ENCODE measurements around the gene ABHD8.

The ABHD8 gene

DNA sequence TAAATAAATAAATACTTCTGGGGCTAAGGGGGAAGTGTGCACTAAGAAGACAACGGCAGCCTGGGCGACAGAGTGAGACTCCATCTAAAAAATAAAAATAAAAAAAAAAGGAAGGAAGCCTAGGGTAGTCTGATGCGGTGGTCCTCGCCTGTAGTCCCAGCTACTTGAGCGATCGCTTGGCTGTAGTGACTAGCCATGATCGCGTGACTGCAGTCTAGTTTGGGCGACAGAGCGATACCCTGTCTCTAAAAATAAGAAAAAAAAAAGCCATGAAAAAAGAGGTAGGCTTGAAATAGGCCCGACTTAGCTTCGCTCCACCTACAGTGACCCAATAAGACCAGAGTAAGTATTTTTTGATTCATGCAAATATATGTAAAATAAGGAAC, 36.6 kb downstream of the ABHD8 start:
- Mint-ChIP-seq H3K27me3 (no peaks in the 10 kb centered on the region), H3K4me1 (peaks cover 40% of the 10 kb centered on the region), H3K27ac (peak overlapping the region; percentile 85), H3K9me3 (no peaks in the 10 kb centered on the region), H3K4me3 (peak overlapping the region; percentile 80), H3K36me3 (peaks cover 11% of the 10 kb centered on the region)
- no peak for DNase-seq
- CTCF ChIA-PET = interaction anchor here (0.8 to 2.2 kb wide), 5 partner anchors 9 to 120 kb away, joined by 3 to 8 read pairs (median 4); partner anchors contain the start of gene ANKLE1

DNA sequence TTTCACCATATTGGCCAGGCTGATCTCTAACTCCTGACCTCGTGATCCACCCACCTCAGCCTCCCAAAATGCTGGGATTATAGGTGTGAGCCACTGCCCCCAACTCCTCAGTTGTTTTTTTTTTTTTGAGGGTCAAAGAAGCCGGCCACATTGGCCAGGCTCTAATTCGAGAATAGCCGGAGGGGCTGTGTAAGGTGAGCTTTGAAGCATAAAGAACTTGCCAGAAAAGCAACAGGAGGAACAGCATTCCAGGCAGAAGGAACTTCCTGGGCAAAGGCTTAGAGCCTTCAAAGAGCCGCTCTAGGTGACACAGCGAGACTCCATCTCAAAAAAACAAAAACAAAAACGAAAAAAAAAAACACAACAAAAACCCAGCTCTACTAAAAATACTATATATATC, 37.2 kb downstream of the ABHD8 start:
- no peak overlapping the region for H3K27ac Mint-ChIP-seq
- no peak for DNase-seq
- no peak overlapping the region for H3K4me3 Mint-ChIP-seq
- H3K27me3 Mint-ChIP-seq = no peaks in the 10 kb centered on the region
- H3K36me3 Mint-ChIP-seq = peaks cover 6% of the 10 kb centered on the region
- CTCF ChIA-PET = interaction anchor here (0.7 to 1.2 kb wide), 2 partner anchors 11 to 120 kb away, joined by 3 to 5 read pairs; no protein-coding TSS in a partner anchor
- no peaks in the 10 kb centered on the region for H3K9me3 Mint-ChIP-seq
- H3K4me1 Mint-ChIP-seq = peaks cover 41% of the 10 kb centered on the region

DNA sequence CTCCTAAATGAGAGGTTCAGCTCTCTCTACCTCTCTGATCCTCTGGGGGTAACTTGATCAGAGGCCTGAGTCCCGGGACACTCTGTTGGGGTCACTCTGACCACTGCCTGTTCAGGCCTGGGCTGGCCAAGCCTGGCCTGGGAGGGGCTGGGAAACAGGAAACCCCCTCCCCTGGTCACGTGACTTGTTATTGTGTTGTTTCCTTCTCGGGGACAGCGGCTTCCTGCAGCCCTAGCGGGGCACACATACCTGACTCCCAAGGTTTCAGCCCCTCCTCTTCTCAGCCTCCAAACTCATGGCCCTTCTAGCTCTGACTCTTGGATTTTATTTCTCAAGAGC, 38.6 kb downstream of the ABHD8 start, which contains the start of gene USHBP1:
Gene USHBP1 (minus strand): TSS at position 105 of the 339 bp plus-strand sequence. CDS start 446 bp downstream, outside the sequence.
- H3K27me3 Mint-ChIP-seq = peaks cover 9% of the 10 kb centered on the region
- peaks cover 3% of the 10 kb centered on the region for H3K36me3 Mint-ChIP-seq
- peak; percentile 39 for DNase-seq
- H3K27ac Mint-ChIP-seq = peak within 1 kb of the TSS; percentile 84
- CTCF ChIA-PET = interaction anchor here (1.2 to 2.4 kb wide), 3 partner anchors 17 to 274 kb away, joined by 3 to 15 read pairs (median 4); partner anchors contain the start of gene ANKLE1
- H3K9me3 Mint-ChIP-seq = no peaks in the 10 kb centered on the region
- no peak within 1 kb of the TSS for H3K4me3 Mint-ChIP-seq
- peaks cover 42% of the 10 kb centered on the region for H3K4me1 Mint-ChIP-seq

DNA sequence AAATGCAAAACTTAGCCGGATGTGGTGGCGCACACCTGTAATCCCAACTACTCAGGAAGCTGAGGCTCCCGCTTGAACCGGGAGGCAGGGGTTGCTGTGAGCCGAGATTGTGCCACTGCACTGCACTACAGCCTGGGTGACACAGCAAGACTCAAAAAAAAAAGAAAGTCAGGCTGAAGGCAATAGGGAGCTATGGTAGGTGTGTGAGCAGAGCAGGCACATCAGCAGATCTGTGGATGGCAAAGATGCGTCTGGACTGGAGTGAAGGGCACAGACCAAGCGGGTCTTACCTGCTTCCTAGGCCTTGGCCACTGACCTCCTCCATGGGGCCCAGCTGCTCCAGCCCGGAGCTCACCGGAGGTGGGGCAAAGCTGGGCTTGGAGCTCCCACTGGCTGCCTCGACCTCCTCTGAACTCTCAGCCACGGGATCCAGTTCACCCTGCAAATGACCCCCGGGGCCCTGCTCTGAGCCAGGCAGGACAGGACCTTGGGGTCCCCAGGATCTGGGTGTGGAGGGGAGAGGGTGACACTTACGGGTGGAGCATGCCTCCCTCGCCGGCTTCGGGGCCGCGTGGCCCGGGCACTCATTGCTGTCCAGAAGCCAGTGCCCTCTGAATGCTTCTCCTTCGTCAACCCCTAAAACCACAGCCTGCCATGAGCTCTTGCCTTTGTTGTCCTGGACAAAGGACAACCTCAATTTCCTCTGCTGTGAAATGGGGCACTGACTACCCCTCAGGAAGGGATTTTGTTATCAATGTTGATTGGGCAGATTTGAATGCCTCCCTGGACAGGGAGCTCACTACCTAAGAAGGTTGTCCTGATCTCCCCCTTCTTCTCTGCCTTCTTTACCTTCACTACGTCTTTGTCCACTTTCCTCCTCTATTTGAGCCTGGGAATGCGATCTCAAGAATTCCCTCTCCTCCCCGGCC, 39.2 kb downstream of the ABHD8 start:
- Mint-ChIP-seq H3K36me3 (peaks cover 1% of the 10 kb centered on the region), H3K27me3 (peaks cover 14% of the 10 kb centered on the region), H3K27ac (peak overlapping the region; percentile 84), H3K9me3 (no peaks in the 10 kb centered on the region), H3K4me1 (peaks cover 40% of the 10 kb centered on the region), H3K4me3 (no peak overlapping the region)
- DNase-seq = no peak
- CTCF ChIA-PET = interaction anchor here (1.2 to 2.4 kb wide), 3 partner anchors 18 to 274 kb away, joined by 3 to 15 read pairs (median 4); partner anchors contain the start of gene ANKLE1

DNA sequence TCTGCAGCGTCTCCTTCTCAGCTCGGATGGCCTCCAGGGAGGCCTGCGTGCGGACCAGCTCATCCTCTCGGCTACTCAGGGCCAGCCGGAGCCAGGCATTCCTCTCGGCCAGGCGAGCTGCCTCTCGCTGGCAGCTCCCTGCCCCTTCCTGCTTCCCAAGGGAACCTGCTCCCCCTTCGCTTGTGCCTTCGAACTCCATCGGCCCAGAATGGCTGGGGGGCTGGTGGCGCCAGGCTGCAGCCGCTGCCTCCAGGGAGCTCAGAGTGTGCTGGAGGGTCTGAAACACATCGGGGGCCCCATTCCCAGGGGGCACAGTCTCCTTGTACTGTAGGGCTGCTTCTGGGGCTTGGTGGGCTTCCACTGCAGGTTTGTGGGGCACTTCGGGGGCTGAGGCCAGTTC, 40.7 kb downstream of the ABHD8 start:
- Mint-ChIP-seq H3K4me1 (peaks cover 28% of the 10 kb centered on the region), H3K36me3 (no peaks in the 10 kb centered on the region), H3K4me3 (no peak overlapping the region), H3K27me3 (peaks cover 14% of the 10 kb centered on the region), H3K9me3 (no peaks in the 10 kb centered on the region), H3K27ac (no peak overlapping the region)
- DNase-seq = no peak
- CTCF ChIA-PET = interaction anchor here (1.2 to 1.8 kb wide), 2 partner anchors 20 to 195 kb away, joined by 3 to 4 read pairs; no protein-coding TSS in a partner anchor

DNA sequence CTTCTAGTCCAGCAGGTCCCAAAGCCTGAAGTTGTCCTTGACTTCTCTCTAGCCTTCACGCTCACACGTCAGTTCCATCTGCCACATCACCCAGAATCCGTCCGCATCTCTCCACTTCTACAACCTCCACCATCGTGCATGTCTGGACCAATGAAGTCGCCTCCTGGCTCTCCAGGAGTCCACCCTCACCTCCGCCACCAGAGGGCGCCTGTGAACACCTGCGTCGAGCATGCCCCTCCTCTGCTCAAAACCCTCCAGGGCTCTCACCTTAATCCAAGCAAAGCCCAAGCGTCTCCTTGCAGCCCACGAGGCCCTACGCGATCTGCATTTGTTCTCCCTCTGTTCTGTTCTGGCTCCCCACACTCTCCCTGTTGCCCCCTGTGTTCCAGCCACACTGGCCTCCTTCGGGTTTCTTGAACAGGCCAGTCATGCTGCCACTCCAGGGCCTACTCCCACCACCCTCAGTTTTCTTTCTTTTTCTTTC, 42.3 kb downstream of the ABHD8 start:
- Mint-ChIP-seq H3K36me3 (no peaks in the 10 kb centered on the region), H3K4me1 (peaks cover 21% of the 10 kb centered on the region), H3K27me3 (peaks cover 14% of the 10 kb centered on the region), H3K4me3 (no peak overlapping the region), H3K9me3 (no peaks in the 10 kb centered on the region), H3K27ac (peak overlapping the region; percentile 5)
- DNase-seq = peak; percentile 93
- CTCF ChIA-PET = interaction anchor here (0.6 to 1.8 kb wide), 13 partner anchors 12 to 205 kb away, joined by 3 to 12 read pairs (median 4); partner anchors contain the start of gene ANKLE1

DNA sequence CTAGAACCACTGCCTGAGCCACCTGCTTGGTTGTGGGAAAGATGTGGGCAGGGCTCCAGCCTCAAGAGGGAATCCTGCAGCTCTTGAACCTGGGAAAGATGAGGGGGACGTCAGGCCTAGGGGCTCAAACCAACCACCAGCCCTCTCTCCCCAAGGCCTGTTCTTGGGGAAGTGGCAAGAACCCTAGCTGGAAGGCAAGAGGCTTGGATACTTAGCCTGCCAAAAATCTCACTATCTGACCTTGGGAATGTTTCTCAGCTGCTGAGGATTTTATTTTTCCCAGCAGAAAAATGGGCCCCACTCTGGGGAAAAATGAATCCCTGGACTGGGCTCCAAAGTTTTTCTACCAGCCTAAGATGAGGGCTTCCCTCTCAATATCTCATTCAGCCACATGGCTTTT, 43.3 kb downstream of the ABHD8 start:
- H3K4me3 Mint-ChIP-seq = no peak overlapping the region
- CTCF ChIA-PET = interaction anchor here (0.7 to 1.8 kb wide), 11 partner anchors 11 to 206 kb away, joined by 3 to 12 read pairs (median 4); partner anchors contain the start of gene ANKLE1
- DNase-seq = no peak
- H3K36me3 Mint-ChIP-seq = no peaks in the 10 kb centered on the region
- H3K4me1 Mint-ChIP-seq = peaks cover 17% of the 10 kb centered on the region
- H3K27me3 Mint-ChIP-seq = peaks cover 21% of the 10 kb centered on the region
- no peaks in the 10 kb centered on the region for H3K9me3 Mint-ChIP-seq
- no peak overlapping the region for H3K27ac Mint-ChIP-seq

DNA sequence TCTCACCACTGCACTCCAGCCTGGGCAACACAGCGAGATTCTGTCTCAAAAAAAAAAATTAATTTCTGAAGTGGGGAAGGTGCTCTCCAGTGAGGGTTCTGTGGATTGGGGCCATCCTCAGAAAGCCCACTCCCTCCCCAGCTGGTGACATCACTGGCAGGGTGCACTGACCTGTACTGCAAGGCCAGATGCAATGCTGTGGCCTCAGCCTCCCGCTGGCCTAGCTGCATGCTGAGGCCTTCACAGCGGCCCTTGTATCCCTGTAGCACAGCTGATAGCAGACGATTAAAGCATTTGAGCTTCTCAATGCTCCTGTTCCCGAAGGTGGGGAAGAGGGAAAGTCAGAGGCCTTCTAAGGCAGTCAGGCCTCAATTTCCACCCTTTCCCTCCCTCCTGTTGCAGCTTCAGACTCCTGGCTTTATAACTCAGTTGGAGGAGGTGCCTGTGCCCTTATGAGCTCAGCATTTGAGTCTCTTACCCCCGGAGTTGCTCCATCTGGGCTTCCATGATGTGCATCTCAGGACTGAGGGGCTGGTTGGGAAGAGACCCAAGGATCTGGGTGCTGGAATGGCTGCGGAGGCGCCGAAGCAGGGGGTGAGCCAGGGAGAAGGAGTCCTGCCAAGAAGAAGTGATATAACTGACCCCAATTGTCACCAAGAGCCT, 44.0 kb downstream of the ABHD8 start:
- H3K4me1 Mint-ChIP-seq = peaks cover 10% of the 10 kb centered on the region
- H3K4me3 Mint-ChIP-seq = no peak overlapping the region
- H3K9me3 Mint-ChIP-seq = no peaks in the 10 kb centered on the region
- no peak overlapping the region for H3K27ac Mint-ChIP-seq
- H3K27me3 Mint-ChIP-seq = peaks cover 21% of the 10 kb centered on the region
- CTCF ChIA-PET = interaction anchor here (1.1 to 1.6 kb wide), 3 partner anchors 16 to 191 kb away, joined by 3 to 10 read pairs (median 4); partner anchors contain the start of gene ANKLE1
- no peaks in the 10 kb centered on the region for H3K36me3 Mint-ChIP-seq
- DNase-seq = no peak

DNA sequence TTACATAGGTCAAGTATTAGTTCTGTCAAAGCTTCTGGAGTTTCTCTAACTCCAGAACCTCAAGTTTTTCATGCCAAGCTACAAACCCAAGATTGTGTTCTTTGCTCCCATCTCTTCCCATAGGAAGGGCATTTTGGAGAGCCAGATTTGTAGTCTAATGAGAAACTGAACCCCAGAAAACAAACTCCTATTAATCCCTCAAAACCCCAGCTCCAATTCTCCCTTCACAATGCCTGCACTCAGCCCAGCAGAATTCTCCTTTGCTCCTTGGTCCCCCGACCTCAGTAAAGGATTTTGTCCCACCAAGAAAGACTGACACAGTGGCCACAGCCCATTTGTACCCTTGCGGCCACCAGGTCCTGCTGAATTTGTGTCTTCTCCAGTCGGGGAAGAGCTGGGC, 47.1 kb downstream of the ABHD8 start:
- Mint-ChIP-seq H3K27ac (no peak overlapping the region), H3K4me1 (peaks cover 5% of the 10 kb centered on the region), H3K4me3 (no peak overlapping the region), H3K9me3 (no peaks in the 10 kb centered on the region), H3K27me3 (peaks cover 26% of the 10 kb centered on the region), H3K36me3 (no peaks in the 10 kb centered on the region)
- CTCF ChIA-PET = interaction anchor here (0.7 to 1.3 kb wide), 3 partner anchors 21 to 130 kb away, joined by 3 read pairs; no protein-coding TSS in a partner anchor
- DNase-seq = no peak

DNA sequence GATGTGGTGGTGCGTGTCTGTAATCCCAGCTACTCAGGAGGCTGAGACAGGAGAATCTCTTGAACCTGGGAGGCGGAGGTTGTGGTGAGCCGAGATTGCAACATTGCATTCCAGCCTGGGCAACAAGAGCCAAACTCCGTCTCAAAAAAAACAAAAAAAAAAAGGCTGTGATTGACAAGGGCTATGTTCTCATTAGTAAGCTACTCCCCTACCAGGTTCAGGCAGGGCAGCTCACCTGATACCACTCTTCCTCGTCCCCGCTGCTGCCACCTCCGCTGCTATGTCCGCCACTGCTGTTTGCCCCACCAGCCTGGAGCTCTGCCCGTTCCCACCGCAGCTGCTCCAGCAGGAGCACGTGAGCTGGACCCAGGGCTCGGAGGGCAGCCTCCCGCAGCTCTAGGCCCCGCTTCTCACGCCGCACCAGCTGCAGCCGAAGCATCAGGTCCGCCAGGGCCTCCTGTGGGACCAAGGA, 48.0 kb downstream of the ABHD8 start:
- CTCF ChIA-PET = interaction anchor here (0.7 to 1.3 kb wide), 3 partner anchors 10 to 25 kb away, joined by 3 to 5 read pairs (median 3); no protein-coding TSS in a partner anchor
- no peak for DNase-seq
- Mint-ChIP-seq H3K9me3 (no peaks in the 10 kb centered on the region), H3K27me3 (peaks cover 21% of the 10 kb centered on the region), H3K4me3 (no peak overlapping the region), H3K4me1 (no peaks in the 10 kb centered on the region), H3K36me3 (no peaks in the 10 kb centered on the region), H3K27ac (no peak overlapping the region)

DNA sequence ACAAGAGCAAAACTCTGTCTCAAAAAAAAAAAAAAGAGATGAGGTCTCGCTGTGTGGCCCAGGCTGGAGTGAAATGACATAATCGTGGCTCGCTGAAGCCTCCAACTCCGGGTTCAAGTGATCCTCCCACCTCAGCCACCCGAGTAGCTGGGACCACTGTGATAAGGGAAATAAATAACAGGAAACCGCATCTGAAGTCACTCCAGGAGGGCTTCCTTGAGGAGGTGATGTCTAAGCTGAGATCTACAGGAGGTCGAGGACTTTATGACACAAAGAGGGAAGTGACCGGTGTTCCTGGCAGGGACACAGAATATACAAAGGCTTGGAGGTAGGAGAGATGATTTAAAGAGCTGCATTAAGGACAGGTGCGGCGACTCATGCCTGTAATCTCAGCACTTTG, 48.6 kb downstream of the ABHD8 start:
- Mint-ChIP-seq H3K27me3 (peaks cover 19% of the 10 kb centered on the region), H3K4me1 (no peaks in the 10 kb centered on the region), H3K36me3 (no peaks in the 10 kb centered on the region), H3K4me3 (no peak overlapping the region), H3K9me3 (no peaks in the 10 kb centered on the region), H3K27ac (no peak overlapping the region)
- DNase-seq = no peak
- CTCF ChIA-PET = interaction anchor here (0.7 to 1.3 kb wide), 3 partner anchors 11 to 25 kb away, joined by 3 to 5 read pairs (median 3); no protein-coding TSS in a partner anchor

DNA sequence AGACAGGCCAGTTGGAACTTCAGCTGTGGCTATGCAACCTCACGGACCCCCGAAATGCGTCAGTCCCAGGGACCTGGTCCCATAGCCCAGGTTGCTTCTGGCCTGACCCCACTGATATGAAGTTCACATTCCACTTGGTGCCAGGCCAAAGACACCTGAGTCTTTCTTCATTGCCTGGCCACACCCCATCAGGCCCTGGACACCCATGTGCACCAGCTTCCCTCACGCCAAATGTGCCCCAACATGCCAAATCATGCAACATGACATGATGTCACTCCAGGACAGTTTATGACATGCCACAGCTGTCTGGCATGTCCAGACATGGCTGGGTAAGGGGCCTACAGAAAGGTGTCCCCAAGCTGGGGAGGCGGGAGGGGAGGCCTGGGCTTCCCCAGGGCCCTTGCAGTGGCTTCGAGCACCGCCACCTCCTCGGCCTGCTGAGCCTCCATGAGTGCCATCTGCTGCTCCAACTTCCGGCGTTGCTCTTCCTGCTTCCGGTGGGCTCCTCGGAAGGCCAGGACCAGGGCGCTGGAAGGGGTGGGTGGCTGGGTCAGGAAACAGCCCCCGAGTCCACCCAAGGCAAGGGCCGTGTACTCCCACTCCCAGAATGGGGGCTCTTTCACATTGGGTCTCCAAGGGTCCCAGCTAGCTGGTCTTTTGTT, 53.2 kb downstream of the ABHD8 start:
- Mint-ChIP-seq H3K27me3 (peaks cover 42% of the 10 kb centered on the region), H3K36me3 (no peaks in the 10 kb centered on the region), H3K4me1 (peaks cover 8% of the 10 kb centered on the region), H3K9me3 (no peaks in the 10 kb centered on the region), H3K4me3 (no peak overlapping the region), H3K27ac (no peak overlapping the region)
- DNase-seq = no peak
- CTCF ChIA-PET = interaction anchor here (2.6 kb wide), 1 partner anchor 11 kb away, joined by 12 read pairs; no protein-coding TSS in a partner anchor

All from activated naive CD4-positive, alpha-beta T cell treated with anti-CD3 and anti-CD28 coated beads, Interleukin-2, amount 10 ng/mL, durations not matched to agents 7 days and 5 days (primary cell).